Parathyroid adenoma (tissue), 2 donors: ENCODE data around the gene IFNLR1.

Source experiments
- H2AFZ ChIP-seq: fragments of 300-600 bp; sonication (generic); one replicate; pipeline ENCODE4 v1.7.0; 2017; ENCODE audit warnings: antibody characterized with exemption, mild to moderate bottlenecking
- H3K27ac ChIP-seq: fragments of 300-600 bp; sonication (generic); one replicate; pipeline ENCODE4 v1.7.0; 2017
- H3K27me3 ChIP-seq: fragments of 300-600 bp; sonication (generic); one replicate; pipeline ENCODE4 v1.7.0; 2017; ENCODE audit warnings: low read length; ENCODE audit not compliant: control insufficient read depth, insufficient read depth
- H3K36me3 ChIP-seq: fragments of 300-600 bp; sonication (generic); one replicate; pipeline ENCODE4 v1.7.0; 2017; ENCODE audit warnings: low read length; ENCODE audit not compliant: control insufficient read depth, insufficient read depth
- H3K4me1 ChIP-seq: fragments of 300-600 bp; sonication (generic); one replicate; pipeline ENCODE4 v1.7.0; 2017; ENCODE audit warnings: control low read depth
- H3K4me2 ChIP-seq: fragments of 300-600 bp; sonication (generic); one replicate; pipeline ENCODE4 v1.7.0; 2017; ENCODE audit warnings: low read length
- H3K4me3 ChIP-seq: fragments of 300-600 bp; sonication (generic); one replicate; pipeline ENCODE4 v1.7.0; 2017; ENCODE audit warnings: low read depth, low read length
- H3K79me2 ChIP-seq: fragments of 300-600 bp; sonication (generic); one replicate; pipeline ENCODE4 v1.7.0; 2017; ENCODE audit warnings: control low read depth
- H3K9ac ChIP-seq: fragments of 300-600 bp; sonication (generic); one replicate; pipeline ENCODE4 v1.7.0; 2017; ENCODE audit warnings: mild to moderate bottlenecking
- H3K9me3 ChIP-seq: fragments of 300-600 bp; sonication (generic); one replicate; pipeline ENCODE4 v1.7.0; 2017; ENCODE audit warnings: low read length; ENCODE audit not compliant: control insufficient read depth
- CTCF ChIP-seq: fragments of 300-600 bp; sonication (generic); IDR thresholded peaks from one replicate; pipeline ENCODE4 v1.7.0; 2017; ENCODE audit warnings: antibody characterized with exemption, mild to moderate bottlenecking
- donor health status: primary hyperparathyroidism.

The IFNLR1 gene

GRCh38 chr1:24206516-24207394 is 19.7 kb upstream of the IFNLR1 start:
- H3K9me3 ChIP-seq: no peaks in the 10 kb centered on the region
- no peak overlapping the region for H3K4me3 ChIP-seq
- H3K27ac ChIP-seq: no peak overlapping the region

GRCh38 chr1:24206083-24206464 is 19.0 kb upstream of the IFNLR1 start:
- no peak for TF ChIP-seq CTCF

More at GRCh38 chr1:24206516-24207394, 19.7 kb upstream of the IFNLR1 start:
- H3K36me3 ChIP-seq: no peaks in the 10 kb centered on the region
- H3K9ac ChIP-seq: no peak overlapping the region
- H3K4me2 ChIP-seq: no peak overlapping the region
- H3K79me2 ChIP-seq: no peaks in the 10 kb centered on the region
- H3K27me3 ChIP-seq: no peaks in the 10 kb centered on the region
- H2AFZ ChIP-seq: no peak overlapping the region
- no peaks in the 10 kb centered on the region for H3K4me1 ChIP-seq
- no peak for TF ChIP-seq CTCF

GRCh38 chr1:24205345-24206082 is 18.4 kb upstream of the IFNLR1 start:
- Histone ChIP-seq H3K79me2 (no peaks in the 10 kb centered on the region), H3K4me3 (no peak overlapping the region), H3K9ac (no peak overlapping the region), H3K4me1 (no peaks in the 10 kb centered on the region), H2AFZ (no peak overlapping the region), H3K27ac (no peak overlapping the region), H3K36me3 (no peaks in the 10 kb centered on the region), H3K9me3 (no peaks in the 10 kb centered on the region), H3K4me2 (no peak overlapping the region), H3K27me3 (no peaks in the 10 kb centered on the region)
- TF ChIP-seq CTCF: no peak

More at GRCh38 chr1:24206083-24206464, 19.0 kb upstream of the IFNLR1 start:
- H3K36me3 ChIP-seq: no peaks in the 10 kb centered on the region
- no peak overlapping the region for H3K9ac ChIP-seq
- no peaks in the 10 kb centered on the region for H3K9me3 ChIP-seq
- H3K27me3 ChIP-seq: no peaks in the 10 kb centered on the region
- H3K4me3 ChIP-seq: no peak overlapping the region
- H3K4me2 ChIP-seq: no peak overlapping the region
- H3K79me2 ChIP-seq: no peaks in the 10 kb centered on the region
- H3K4me1 ChIP-seq: no peaks in the 10 kb centered on the region
- H2AFZ ChIP-seq: no peak overlapping the region
- no peak overlapping the region for H3K27ac ChIP-seq

GRCh38 chr1:24204116-24204515 is 17.0 kb upstream of the IFNLR1 start:
- TF ChIP-seq CTCF: no peak
- Histone ChIP-seq H2AFZ (no peak overlapping the region), H3K36me3 (no peaks in the 10 kb centered on the region), H3K9ac (no peak overlapping the region), H3K9me3 (no peaks in the 10 kb centered on the region), H3K4me3 (no peak overlapping the region), H3K4me1 (no peaks in the 10 kb centered on the region), H3K27ac (no peak overlapping the region), H3K4me2 (no peak overlapping the region), H3K27me3 (no peaks in the 10 kb centered on the region), H3K79me2 (no peaks in the 10 kb centered on the region)
